ENCODE data around the gene SPRR2G. TPM values are rescaled to one million over a fixed set of nuclear protein-coding genes. Genes with fewer than 3 reads are reported as not detected.

Gene SPRR2G
- total RNA-seq (2022; extraction: Qiagen RNA extraction), result not detected in 5 replicates

DNA sequence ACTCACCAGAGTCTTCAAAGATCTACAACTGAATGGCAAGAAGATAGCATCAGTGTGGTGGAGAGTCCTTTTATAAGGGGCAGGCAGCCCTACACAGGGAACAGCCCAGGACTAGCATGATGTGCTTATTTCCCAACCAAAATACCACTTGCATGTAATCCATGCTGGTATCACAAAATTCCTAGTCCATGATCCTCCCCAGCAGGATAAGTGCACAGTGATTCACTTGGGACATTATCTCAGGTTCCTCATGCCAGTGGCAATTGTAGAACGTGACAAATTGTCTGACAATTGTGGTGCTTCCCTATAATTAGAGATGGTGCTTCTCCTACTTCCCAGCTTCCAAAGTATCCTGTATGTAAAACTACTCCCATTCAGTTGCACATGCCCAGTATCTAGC lies at the start of gene SPRR2G:
Gene SPRR2G, minus strand, starts transcription at position 45 of the 400 bp plus-strand sequence. CDS start 780 bp downstream, outside the sequence.

DNA sequence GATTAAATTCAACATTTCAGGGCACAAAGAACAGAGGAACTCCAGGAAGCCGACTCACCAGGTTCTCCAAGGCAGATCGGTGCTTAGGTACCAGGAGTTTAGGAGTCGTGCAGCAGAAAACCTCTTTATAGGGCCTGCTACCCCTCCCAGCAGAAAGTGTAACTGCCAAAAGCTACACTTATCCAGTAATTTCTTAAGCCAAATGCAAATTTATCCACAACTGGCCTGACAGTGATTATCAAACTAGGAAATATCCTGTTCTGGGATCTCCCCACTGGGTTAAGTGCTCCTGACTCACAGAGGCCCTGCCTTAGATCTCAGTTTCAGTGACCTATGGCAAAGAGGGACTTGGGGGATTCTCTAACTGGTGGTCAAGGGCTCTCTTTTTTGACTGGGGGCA lies 37.3 kb downstream of the SPRR2G start, which contains the start of gene SPRR2F:
Gene SPRR2F, minus strand, starts transcription at position 101 of the 400 bp plus-strand sequence. CDS start 783 bp downstream, outside the sequence.

Other genes starting within 250 kb of the SPRR2G start
- gene IVL, start 242.3 kb downstream of the SPRR2G start, total RNA-seq (2022; extraction: Qiagen RNA extraction), result 0.03 to 0.06 TPM in 2 of 5 replicates, not detected in the others
- gene SPRR5, start 203.7 kb downstream of the SPRR2G start, total RNA-seq (2022; extraction: Qiagen RNA extraction), result not detected in 5 replicates
- gene SPRR4, start 180.2 kb downstream of the SPRR2G start, total RNA-seq (2022; extraction: Qiagen RNA extraction), result not detected in 5 replicates
- not detected in 5 replicates for gene SPRR1A, start 166.8 kb downstream of the SPRR2G start, total RNA-seq (2022; extraction: Qiagen RNA extraction)
- not detected in 5 replicates for gene SPRR3, start 149.1 kb downstream of the SPRR2G start, total RNA-seq (2022; extraction: Qiagen RNA extraction)
- gene SPRR1B, start 119.7 kb downstream of the SPRR2G start, total RNA-seq (2022; extraction: Qiagen RNA extraction), result not detected in 5 replicates
- gene SPRR2D, start 109.8 kb downstream of the SPRR2G start, total RNA-seq (2022; extraction: Qiagen RNA extraction), result 0.21 TPM in 1 of 5 replicates, not detected in the others
- gene SPRR2A, start 93.4 kb downstream of the SPRR2G start, total RNA-seq (2022; extraction: Qiagen RNA extraction), result not detected in 5 replicates
- not detected in 5 replicates for gene SPRR2B, start 79.3 kb downstream of the SPRR2G start, total RNA-seq (2022; extraction: Qiagen RNA extraction)
- not detected in 5 replicates for gene SPRR2E, start 56.4 kb downstream of the SPRR2G start, total RNA-seq (2022; extraction: Qiagen RNA extraction)
- not detected in 5 replicates for gene SPRR2F, start 37.4 kb downstream of the SPRR2G start, total RNA-seq (2022; extraction: Qiagen RNA extraction)
- gene LELP1, start 52.5 kb upstream of the SPRR2G start, total RNA-seq (2022; extraction: Qiagen RNA extraction), result not detected in 5 replicates
- not detected in 5 replicates for gene PRR9, start 66.7 kb upstream of the SPRR2G start, total RNA-seq (2022; extraction: Qiagen RNA extraction)
- gene LORICRIN, start 108.8 kb upstream of the SPRR2G start, total RNA-seq (2022; extraction: Qiagen RNA extraction), result not detected in 5 replicates
- not detected in 5 replicates for gene PGLYRP3, start 162.1 kb upstream of the SPRR2G start, total RNA-seq (2022; extraction: Qiagen RNA extraction)
- gene PGLYRP4, start 198.0 kb upstream of the SPRR2G start, total RNA-seq (2022; extraction: Qiagen RNA extraction), result not detected in 5 replicates
- 0.36 to 1.1 TPM (median 0.50 TPM) in 5 replicates for gene S100A9, start 207.0 kb upstream of the SPRR2G start, total RNA-seq (2022; extraction: Qiagen RNA extraction)
- not detected in 5 replicates for gene S100A12, start 224.7 kb upstream of the SPRR2G start, total RNA-seq (2022; extraction: Qiagen RNA extraction)
- not detected in 5 replicates for gene S100A8, start 240.2 kb upstream of the SPRR2G start, total RNA-seq (2022; extraction: Qiagen RNA extraction)